Neural cell (in vitro differentiated cells): Measurements from ENCODE around the gene HPN. TPM values are rescaled to one million over a fixed set of nuclear protein-coding genes. Genes with fewer than 3 reads are reported as not detected.

Experiments
- H2AFZ ChIP-seq: fragments of 200-600, 300-800 bp; sonication (generic), shearing (Covaris generic); 2 replicates; pipeline ENCODE4 v1.6.0; 2014; ENCODE audit warnings: low read depth, mild to moderate bottlenecking, antibody characterized with exemption, low read length, moderate library complexity
- H3F3A ChIP-seq: fragments of 200-600 bp; shearing (Covaris generic); 2 replicates; pipeline ENCODE4 v1.6.1; 2016; ENCODE audit warnings: mild to moderate bottlenecking, moderate library complexity, mixed read lengths, antibody characterized with exemption, low read length; ENCODE audit not compliant: insufficient read depth, poor library complexity, severe bottlenecking
- H3K27ac ChIP-seq: fragments of 200-600, 300-800 bp; sonication (generic), shearing (Covaris generic); 2 replicates; pipeline ENCODE4 v1.5.1; 2014; ENCODE audit warnings: mild to moderate bottlenecking, low read length, moderate library complexity
- H3K27me3 ChIP-seq: fragments of 300-800, 200-600 bp; sonication (generic), shearing (Covaris generic); 2 replicates; pipeline ENCODE4 v1.6.0; 2014; ENCODE audit warnings: mild to moderate bottlenecking, low read depth, low read length, moderate library complexity; ENCODE audit not compliant: insufficient read depth
- H3K36me3 ChIP-seq: fragments of 300-800, 200-600 bp; sonication (generic), shearing (Covaris generic); 2 replicates; pipeline ENCODE4 v1.5.1; 2014; ENCODE audit warnings: mild to moderate bottlenecking, antibody characterized with exemption, low read length, moderate library complexity; ENCODE audit not compliant: insufficient read depth
- H3K4me2 ChIP-seq: fragments of 300-800, 200-600 bp; sonication (generic), shearing (Covaris generic); 2 replicates; pipeline ENCODE4 v1.6.0; 2014; ENCODE audit warnings: mild to moderate bottlenecking, low read length
- H3K4me3 ChIP-seq: fragments of 300-800, 200-600 bp; sonication (generic), shearing (Covaris generic); 2 replicates; pipeline ENCODE4 v1.5.1; 2014; ENCODE audit warnings: mild to moderate bottlenecking, low read length, moderate library complexity
- H3K79me2 ChIP-seq: fragments of 200-600 bp; shearing (Covaris generic); replicated peaks from 2 replicates; pipeline ENCODE4 v1.6.0; 2014; ENCODE audit warnings: mild to moderate bottlenecking, low read length, moderate library complexity; ENCODE audit not compliant: insufficient read depth
- H3K9ac ChIP-seq: fragments of 300-800, 200-600 bp; sonication (generic), shearing (Covaris generic); 2 replicates; pipeline ENCODE4 v1.6.1; 2016; ENCODE audit warnings: mild to moderate bottlenecking, low read length, mixed read lengths
- H3K9me2 ChIP-seq: fragments of 200-600 bp; shearing (Covaris generic); 2 replicates; pipeline ENCODE4 v1.6.1; 2016; ENCODE audit warnings: mild to moderate bottlenecking, low read length, mixed read lengths; ENCODE audit not compliant: insufficient read depth
- H3K9me3 ChIP-seq: fragments of 200-600, 300-800 bp; sonication (generic), shearing (Covaris generic); 2 replicates; pipeline ENCODE4 v1.6.1; 2016; ENCODE audit warnings: mild to moderate bottlenecking, mixed run types, low read length, moderate library complexity, mixed read lengths
- H4K20me1 ChIP-seq: fragments of 200-600 bp; shearing (Covaris generic); 2 replicates; pipeline ENCODE4 v1.6.1; 2016; ENCODE audit warnings: mild to moderate bottlenecking, mixed run types; ENCODE audit not compliant: insufficient read depth
- EP300 ChIP-seq: fragments of 450-650 bp; conservative IDR thresholded peaks from 2 replicates; pipeline ENCODE4 v1.6.1; 2014; ENCODE audit warnings: antibody characterized with exemption, mild to moderate bottlenecking, moderate library complexity; ENCODE audit not compliant: poor library complexity, severe bottlenecking
- EZH2 ChIP-seq: fragments of 200-600, 300-800 bp; shearing (Covaris generic), sonication (generic); IDR thresholded peaks from 2 replicates; pipeline ENCODE4 v1.6.1; 2014; ENCODE audit warnings: antibody characterized with exemption, low read length, borderline replicate concordance, mild to moderate bottlenecking; ENCODE audit not compliant: insufficient read depth, poor library complexity, severe bottlenecking
- MXI1 ChIP-seq: fragments of 450-650 bp; conservative IDR thresholded peaks from 2 replicates; pipeline ENCODE4 v1.6.1; 2014; ENCODE audit warnings: antibody characterized with exemption, mild to moderate bottlenecking; ENCODE audit not compliant: poor library complexity, severe bottlenecking
- POLR2AphosphoS5 ChIP-seq: IDR thresholded peaks from 2 replicates; pipeline ENCODE4 v1.6.1; 2012
- RAD21 ChIP-seq: fragments of 450-650 bp; conservative IDR thresholded peaks from 2 replicates; pipeline ENCODE4 v1.6.1; 2014; ENCODE audit warnings: antibody characterized with exemption, mild to moderate bottlenecking, moderate library complexity
- REST ChIP-seq: IDR thresholded peaks from 2 replicates; pipeline ENCODE4 v1.6.1; 2012; ENCODE audit warnings: borderline replicate concordance
- SMC3 ChIP-seq: fragments of 450-650 bp; conservative IDR thresholded peaks from 2 replicates; pipeline ENCODE4 v1.6.1; 2014; ENCODE audit warnings: antibody characterized with exemption, mild to moderate bottlenecking, moderate library complexity; ENCODE audit not compliant: poor library complexity
- TAF1 ChIP-seq: IDR thresholded peaks from 2 replicates; pipeline ENCODE4 v1.6.1; 2012; ENCODE audit warnings: low read depth
- polyA plus RNA-seq: library from polyadenylated mRNA; depleted of rRNA; stranded (reverse); fragments of >200 nt; gene quantifications from 2 replicates; pipeline ENCODE4 v1.2.3, GENCODE V29; 2014
- TF ChIP-seq, protein P1 (sequence below): fragments of 450-650 bp; IDR thresholded peaks from 2 replicates; pipeline ENCODE4 v1.5.1; 2014; ENCODE audit warnings: antibody characterized with exemption, mild to moderate bottlenecking, moderate library complexity; ENCODE audit not compliant: poor library complexity, severe bottlenecking

Gene HPN
- polyA plus RNA-seq, 1 donor from 2014 or later = 0.15 TPM

DNA sequence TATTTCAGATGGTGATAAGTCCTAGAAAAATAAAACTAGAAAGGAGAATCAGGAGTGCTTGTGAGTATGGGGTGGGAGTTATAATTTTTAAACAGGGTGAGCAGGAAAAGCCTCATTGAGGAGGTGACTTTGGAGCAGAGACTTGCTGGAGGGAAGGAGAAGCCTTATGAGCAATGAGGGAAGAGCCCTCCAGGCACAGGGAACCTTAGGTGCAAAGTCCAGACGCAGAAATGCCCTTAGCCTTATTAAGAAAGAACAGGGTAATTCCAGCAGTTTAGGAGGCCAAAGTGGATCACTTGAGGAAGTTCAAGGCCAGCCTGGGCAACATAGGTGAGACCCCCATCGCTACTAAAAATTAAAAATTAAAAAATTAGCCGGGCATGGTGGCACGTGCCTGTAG is 53.1 kb downstream of the HPN start:
- H3K9me3 ChIP-seq = no peaks in the 10 kb centered on the region
- TF ChIP-seq REST (no peak), EZH2 (no peak), SMC3 (no peak), RAD21 (no peak), MXI1 (no peak), EP300 (no peak)
- TF ChIP-seq, protein P1, sequence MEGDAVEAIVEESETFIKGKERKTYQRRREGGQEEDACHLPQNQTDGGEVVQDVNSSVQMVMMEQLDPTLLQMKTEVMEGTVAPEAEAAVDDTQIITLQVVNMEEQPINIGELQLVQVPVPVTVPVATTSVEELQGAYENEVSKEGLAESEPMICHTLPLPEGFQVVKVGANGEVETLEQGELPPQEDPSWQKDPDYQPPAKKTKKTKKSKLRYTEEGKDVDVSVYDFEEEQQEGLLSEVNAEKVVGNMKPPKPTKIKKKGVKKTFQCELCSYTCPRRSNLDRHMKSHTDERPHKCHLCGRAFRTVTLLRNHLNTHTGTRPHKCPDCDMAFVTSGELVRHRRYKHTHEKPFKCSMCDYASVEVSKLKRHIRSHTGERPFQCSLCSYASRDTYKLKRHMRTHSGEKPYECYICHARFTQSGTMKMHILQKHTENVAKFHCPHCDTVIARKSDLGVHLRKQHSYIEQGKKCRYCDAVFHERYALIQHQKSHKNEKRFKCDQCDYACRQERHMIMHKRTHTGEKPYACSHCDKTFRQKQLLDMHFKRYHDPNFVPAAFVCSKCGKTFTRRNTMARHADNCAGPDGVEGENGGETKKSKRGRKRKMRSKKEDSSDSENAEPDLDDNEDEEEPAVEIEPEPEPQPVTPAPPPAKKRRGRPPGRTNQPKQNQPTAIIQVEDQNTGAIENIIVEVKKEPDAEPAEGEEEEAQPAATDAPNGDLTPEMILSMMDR = no peak
- no peaks in the 10 kb centered on the region for H3K27me3 ChIP-seq
- H3K4me2 ChIP-seq = no peak overlapping the region
- H3K9ac ChIP-seq = no peak overlapping the region
- H4K20me1 ChIP-seq = no peaks in the 10 kb centered on the region
- no peak overlapping the region for H3K27ac ChIP-seq
- no peaks in the 10 kb centered on the region for H3F3A ChIP-seq
- no peaks in the 10 kb centered on the region for H3K9me2 ChIP-seq
- no peak overlapping the region for H3K4me3 ChIP-seq
- H3K79me2 ChIP-seq = no peaks in the 10 kb centered on the region
- no peak overlapping the region for H2AFZ ChIP-seq
- no peaks in the 10 kb centered on the region for H3K36me3 ChIP-seq

- no peak overlapping the region for H3K27ac ChIP-seq
- H4K20me1 ChIP-seq = no peaks in the 10 kb centered on the region
These were observed 54.3 kb downstream of the HPN start for GRCh38 chr19:35095667-35096368.

More at GRCh38 chr19:35095667-35096368, 54.3 kb downstream of the HPN start:
- Histone ChIP-seq H3K9ac (no peak overlapping the region), H3K9me3 (no peaks in the 10 kb centered on the region), H3K4me2 (no peak overlapping the region), H3K9me2 (no peaks in the 10 kb centered on the region), H3K79me2 (no peaks in the 10 kb centered on the region), H3F3A (no peaks in the 10 kb centered on the region), H2AFZ (no peak overlapping the region), H3K36me3 (no peaks in the 10 kb centered on the region), H3K27me3 (no peaks in the 10 kb centered on the region), H3K4me3 (no peak overlapping the region)
- TF ChIP-seq SMC3 = no peak
- TF ChIP-seq MXI1 = no peak
- TF ChIP-seq POLR2AphosphoS5 = no peak
- TF ChIP-seq, protein P1 = no peak
- TF ChIP-seq RAD21 = no peak
- no peak for TF ChIP-seq EP300
- TF ChIP-seq REST = no peak
- no peak for TF ChIP-seq TAF1
- TF ChIP-seq EZH2 = no peak
